Keratinocyte (primary cell): ENCODE data around the gene PLCD1. TPM values are rescaled to one million over a fixed set of nuclear protein-coding genes. Genes with fewer than 3 reads are reported as not detected.

Experiments used
- DNase-seq: peaks from one replicate; pipeline ENCODE4 v3.0.0-alpha.2; 2011; ENCODE audit warnings: low read depth, missing footprints, low spot score
- FAIRE-seq: peaks from 2 replicates; lab custom pipeline; 2011; peaks lifted over from hg19 to GRCh38; lab: Jason Lieb, UNC
- H2AFZ ChIP-seq: 2 replicates; pipeline ENCODE4 v1.6.0; 2012; ENCODE audit warnings: low read length, control low read depth, inconsistent platforms; ENCODE audit not compliant: control insufficient read depth
- H3K27ac ChIP-seq: 2 replicates; pipeline ENCODE4 v1.5.1; 2011; ENCODE audit warnings: low read length; ENCODE audit not compliant: control insufficient read depth, insufficient read depth
- H3K27me3 ChIP-seq: 3 replicates; pipeline ENCODE4 v1.6.0; 2011; ENCODE audit warnings: low read length; ENCODE audit not compliant: control insufficient read depth, insufficient read depth; ENCODE audit errors: extremely low read depth
- H3K36me3 ChIP-seq, 2 experiments: 2 replicates in 1 of 2; 3 replicates in 1 of 2; pipeline ENCODE4 v1.5.1; 2011; ENCODE audit warnings: low read length in 2 of 2, mild to moderate bottlenecking in 1 of 2; ENCODE audit not compliant: control insufficient read depth in 2 of 2, insufficient read depth in 2 of 2; ENCODE audit errors: extremely low read depth in 1 of 2
- H3K4me1 ChIP-seq: 3 replicates; pipeline ENCODE4 v1.5.1; 2011; ENCODE audit warnings: low read length; ENCODE audit not compliant: control insufficient read depth, insufficient read depth; ENCODE audit errors: extremely low read depth
- H3K4me2 ChIP-seq: 3 replicates; pipeline ENCODE4 v1.6.0; 2011; ENCODE audit warnings: low read depth, low read length; ENCODE audit not compliant: control insufficient read depth, insufficient read depth; ENCODE audit errors: extremely low read depth
- H3K4me3 ChIP-seq, 3 experiments: fragments of 200-600 bp in 1 of 3; sonication (generic) in 1 of 3; 2 replicates in 2 of 3; 3 replicates in 1 of 3; pipeline ENCODE4 v1.5.1; 2011 to 2016; ENCODE audit warnings: low read length in 3 of 3, mild to moderate bottlenecking in 3 of 3, control low read depth in 2 of 3, inconsistent platforms in 1 of 3, low read depth in 1 of 3, mixed read lengths in 1 of 3, mixed run types in 1 of 3, moderate library complexity in 1 of 3; ENCODE audit not compliant: control insufficient read depth in 2 of 3, insufficient read depth in 2 of 3; ENCODE audit errors: extremely low read depth in 1 of 3
- H3K79me2 ChIP-seq: 2 replicates; pipeline ENCODE4 v1.6.0; 2012; ENCODE audit warnings: low read length; ENCODE audit not compliant: control insufficient read depth, insufficient read depth
- H3K9ac ChIP-seq: 3 replicates; pipeline ENCODE4 v1.6.0; 2011; ENCODE audit warnings: low read length; ENCODE audit not compliant: control insufficient read depth, insufficient read depth; ENCODE audit errors: extremely low read depth
- H3K9me1 ChIP-seq: 3 replicates; pipeline ENCODE4 v1.6.0; 2011; ENCODE audit warnings: low read length; ENCODE audit not compliant: control insufficient read depth, insufficient read depth; ENCODE audit errors: extremely low read depth
- H3K9me3 ChIP-seq: 2 replicates; pipeline ENCODE4 v1.5.1; 2012; ENCODE audit warnings: low read depth, low read length; ENCODE audit not compliant: control insufficient read depth
- H4K20me1 ChIP-seq: 3 replicates; pipeline ENCODE4 v1.6.0; 2011; ENCODE audit warnings: low read length; ENCODE audit not compliant: control insufficient read depth, insufficient read depth; ENCODE audit errors: extremely low read depth
- CTCF ChIP-seq, 3 experiments: IDR thresholded peaks in 1 of 3; conservative IDR thresholded peaks in 1 of 3; optimal IDR thresholded peaks in 1 of 3; 2 replicates in 2 of 3; 3 replicates in 1 of 3; pipeline versions ENCODE3 to v1.5.1; 2011; ENCODE audit warnings: low read length in 3 of 3, mild to moderate bottlenecking in 3 of 3, moderate library complexity in 2 of 3, control low read depth in 1 of 3, inconsistent platforms in 1 of 3; ENCODE audit not compliant: insufficient read depth in 2 of 3; ENCODE audit errors: extremely low read depth in 1 of 3
- EZH2 ChIP-seq: IDR thresholded peaks from one replicate; pipeline ENCODE4 v1.6.1; 2012; ENCODE audit warnings: inconsistent platforms, mild to moderate bottlenecking, low read length, moderate library complexity
- dilution Hi-C: fragments of 300-500 bp; cut with MboI; formaldehyde crosslinking; loops from one replicate; pipeline ENCODE4 v1.7.0; 2020; ENCODE audit warnings: low sequenced_read_pairs; ENCODE audit not compliant: extremely low pct_ligation_motif_present
- polyA plus RNA-seq, 5 experiments: library from polyadenylated mRNA; depleted of rRNA in 3 of 5; stranded (reverse) in 3 of 5; stranded (forward) in 1 of 5; unstranded in 1 of 5; fragments of >200 nt; gene quantifications; 1 replicate in 1 of 5; 2 replicates in 3 of 5; 3 replicates in 1 of 5; pipeline versions ENCODE4 v1.2.1 to v1.2.3, GENCODE V29; 2011 to 2012; ENCODE audit warnings: missing spikeins in 2 of 5, low read depth in 1 of 5, low replicate concordance in 1 of 5

Gene PLCD1
- polyA plus RNA-seq, 1 donor (not counting 4 experiments of a cell fraction or from before 2014, with no cell fraction given) = 26.0 TPM

- H3K4me2 ChIP-seq = no peak overlapping the region
- no peak overlapping the region for H2AFZ ChIP-seq
- no peaks in the 10 kb centered on the region for H3K79me2 ChIP-seq
- no peak for DNase-seq
- no peaks in the 10 kb centered on the region for H3K9me1 ChIP-seq
- H3K27ac ChIP-seq = no peak overlapping the region
- H4K20me1 ChIP-seq = no peaks in the 10 kb centered on the region
- dilution Hi-C loops = no loop called here
- no peak for FAIRE-seq
- H3K4me3 ChIP-seq = no peak overlapping the region
- no peaks in the 10 kb centered on the region for H3K4me1 ChIP-seq
- no peak for TF ChIP-seq EZH2
- TF ChIP-seq CTCF (optimal IDR thresholded peaks at IDR 0.05 in 1 of 3, IDR thresholded peaks at IDR 0.05 in 1 of 3, conservative IDR thresholded peaks at IDR 0.05 in 1 of 3; ENCODE audit: extremely low read depth in 1 of 3, insufficient read depth in 2 of 3, low read length in 3 of 3) = no peak
- H3K36me3 ChIP-seq = peaks cover 28 to 40% of the 10 kb centered on the region in 2 experiments
- H3K9me3 ChIP-seq = no peaks in the 10 kb centered on the region
- H3K9ac ChIP-seq = no peak overlapping the region
- no peaks in the 10 kb centered on the region for H3K27me3 ChIP-seq
Measured at GRCh38 chr3:37968199-37968598, 61.2 kb downstream of the PLCD1 start.

- Histone ChIP-seq H2AFZ (no peak overlapping the region), H3K9me1 (no peaks in the 10 kb centered on the region), H3K4me2 (no peak overlapping the region), H3K9me3 (no peaks in the 10 kb centered on the region), H3K4me1 (peaks cover 3% of the 10 kb centered on the region), H3K9ac (no peak overlapping the region), H3K27me3 (no peaks in the 10 kb centered on the region), H3K4me3 (no peak overlapping the region), H3K27ac (no peak overlapping the region), H3K79me2 (no peaks in the 10 kb centered on the region), H3K36me3 (peaks cover 28 to 36% of the 10 kb centered on the region in 2 experiments), H4K20me1 (no peaks in the 10 kb centered on the region)
- dilution Hi-C loops = no loop called here
- TF ChIP-seq EZH2 (no peak), CTCF (optimal IDR thresholded peaks at IDR 0.05 in 1 of 3, IDR thresholded peaks at IDR 0.05 in 1 of 3, conservative IDR thresholded peaks at IDR 0.05 in 1 of 3; ENCODE audit: extremely low read depth in 1 of 3, insufficient read depth in 2 of 3, low read length in 3 of 3) (peak; percentile 85 to 93 (median 91))
- peak; percentile 35 for DNase-seq
- FAIRE-seq = peak; percentile 68
Measured at GRCh38 chr3:37967260-37967881, 62.1 kb downstream of the PLCD1 start.
